ENCODE measurements around the gene COX7C. TPM values are rescaled to one million over a fixed set of nuclear protein-coding genes. Genes with fewer than 3 reads are reported as not detected.
"Not testable (repeated sequence)": the region's sequence is repeated elsewhere in the genome, so short reads cannot be mapped to it uniquely, and the experiment has no call there.

COX7C gene, protein sequence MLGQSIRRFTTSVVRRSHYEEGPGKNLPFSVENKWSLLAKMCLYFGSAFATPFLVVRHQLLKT
- 1,000 to 10,000 TPM; 1,509 to 1,557 TPM for total RNA-seq
- long read RNA-seq, transcript COX7C-201 (3 exons, 666 nt) = major isoform, 52 of 61 reads
- long read RNA-seq, transcript COX7C-205 (3 exons, 369 nt) = minor isoform, 5 of 61 reads
- long read RNA-seq, partial matches to known transcripts = 1 of 61 reads
- long read RNA-seq, other reads (novel, unspliced or antisense) = 2 of 61 reads

DNA sequence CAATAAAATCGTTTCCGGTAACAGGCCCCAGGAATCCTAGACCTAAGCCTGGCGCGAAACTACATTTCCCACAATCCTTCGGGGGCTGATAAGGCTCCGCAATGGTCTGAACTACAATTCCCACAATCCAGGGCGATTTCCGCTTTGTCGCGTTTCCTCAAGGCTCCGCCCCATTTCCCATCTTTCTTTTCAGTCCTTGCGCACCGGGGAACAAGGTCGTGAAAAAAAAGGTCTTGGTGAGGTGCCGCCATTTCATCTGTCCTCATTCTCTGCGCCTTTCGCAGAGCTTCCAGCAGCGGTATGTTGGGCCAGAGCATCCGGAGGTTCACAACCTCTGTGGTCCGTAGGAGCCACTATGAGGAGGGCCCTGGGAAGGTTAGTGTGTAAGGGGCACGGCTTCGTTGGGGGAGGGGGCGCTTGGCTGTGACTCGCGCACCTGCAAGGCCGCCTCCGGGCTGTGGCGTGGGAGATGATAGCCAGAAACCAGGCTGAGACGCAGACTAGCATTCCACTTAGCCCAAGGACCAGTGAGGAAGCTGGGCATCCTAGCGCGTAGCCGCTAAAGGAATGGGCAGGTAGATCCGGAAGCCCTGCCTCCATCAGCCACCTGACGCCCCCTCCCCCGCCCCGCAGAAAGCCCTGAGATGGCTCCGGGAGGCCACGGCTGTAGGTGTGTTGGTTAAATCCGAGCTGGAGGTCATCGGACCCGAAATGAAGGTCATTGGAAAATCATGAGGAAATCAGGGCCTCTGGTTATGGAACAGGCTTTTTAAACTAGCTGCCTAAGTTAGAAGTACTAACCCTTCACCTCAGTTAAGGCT is at the start of gene COX7C:
TSS of gene COX7C (plus strand) at position 186 of the 821 bp plus-strand sequence. CDS start at position 301, 115 bp downstream.
- intact Hi-C loops (cut with DNase I) = no loop called here
- peak; percentile 93 for DNase-seq
- peak; percentile 99 to 100 for ATAC-seq

DNA sequence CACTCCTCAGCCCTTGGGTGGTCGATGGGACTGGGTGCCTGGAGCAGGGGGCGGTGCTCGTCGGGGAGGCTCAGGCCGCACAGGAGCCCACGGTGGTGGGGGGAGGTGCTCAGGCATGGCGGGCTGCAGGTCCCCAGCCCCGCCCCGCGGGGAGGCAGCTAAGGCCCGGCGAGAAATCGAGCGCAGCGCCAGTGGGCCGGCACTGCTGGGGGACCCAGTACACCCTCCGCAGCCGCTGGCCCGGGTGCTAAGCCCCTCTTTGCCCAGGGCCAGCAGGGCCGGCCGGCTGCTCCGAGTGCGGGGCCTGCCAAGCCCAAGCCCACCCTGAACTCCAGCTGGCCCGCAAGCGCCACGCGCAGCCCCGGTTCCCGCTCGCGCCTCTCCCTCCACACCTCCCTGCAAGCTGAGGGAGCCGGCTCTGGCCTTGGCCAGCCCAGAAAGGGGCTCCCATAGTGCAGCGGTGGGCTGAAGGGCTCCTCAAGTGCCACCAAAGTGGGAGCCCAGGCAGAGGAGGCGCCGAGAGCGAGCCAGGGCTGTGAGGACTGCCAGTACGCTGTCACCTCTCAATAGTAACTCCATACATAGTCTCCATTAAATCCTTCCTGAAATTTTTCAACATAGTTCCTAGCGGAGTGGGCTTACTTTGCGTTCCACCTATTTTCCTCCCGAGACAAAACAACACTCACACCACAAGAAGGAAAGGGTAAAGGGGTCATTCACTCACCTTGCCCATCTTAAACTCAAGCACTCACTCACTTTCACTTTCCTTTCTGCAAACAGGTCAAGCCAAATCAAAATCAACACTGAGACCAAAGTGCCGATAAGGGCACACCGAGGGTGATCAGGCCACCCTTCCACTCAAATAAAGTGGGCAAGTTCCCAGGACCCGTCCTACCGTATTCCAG is 48.0 kb upstream of the COX7C start:
- intact Hi-C loops (cut with DNase I); ATAC-seq; DNase-seq: not testable (repeated sequence)

DNA sequence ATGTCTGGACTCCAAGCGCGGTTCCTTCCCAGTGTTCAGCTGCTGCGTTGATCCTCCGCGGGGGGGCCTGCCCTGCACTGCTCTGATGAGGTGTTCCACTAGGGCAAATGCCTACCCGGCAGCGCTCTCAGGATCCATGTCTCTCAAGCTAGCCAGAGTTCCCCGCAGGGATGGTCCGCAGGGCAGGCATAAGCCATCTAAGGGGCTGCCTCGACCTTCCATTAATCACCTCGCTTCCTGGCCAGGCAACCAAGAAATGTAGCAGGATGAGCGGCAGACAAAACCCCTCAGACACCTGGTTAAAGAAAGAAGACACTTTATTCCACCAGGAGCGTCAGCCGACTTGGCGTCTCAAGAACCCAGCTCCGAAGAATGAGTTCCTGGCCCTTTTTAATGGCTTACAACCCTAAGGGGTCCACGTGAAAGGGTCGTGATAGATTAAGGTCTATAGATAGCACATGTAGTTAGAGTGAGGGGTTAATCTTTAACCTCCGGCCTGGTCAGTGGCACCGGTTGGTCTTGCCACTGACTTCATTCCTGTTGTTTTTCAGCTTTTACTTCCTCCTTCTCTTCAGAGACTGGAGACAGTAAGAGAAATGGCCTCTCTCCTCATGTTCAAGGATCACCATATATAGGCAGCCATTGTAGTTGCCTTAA is 47.2 kb upstream of the COX7C start:
- intact Hi-C loops (cut with DNase I) = no loop called here
- no peak for ATAC-seq
- DNase-seq = no peak

DNA sequence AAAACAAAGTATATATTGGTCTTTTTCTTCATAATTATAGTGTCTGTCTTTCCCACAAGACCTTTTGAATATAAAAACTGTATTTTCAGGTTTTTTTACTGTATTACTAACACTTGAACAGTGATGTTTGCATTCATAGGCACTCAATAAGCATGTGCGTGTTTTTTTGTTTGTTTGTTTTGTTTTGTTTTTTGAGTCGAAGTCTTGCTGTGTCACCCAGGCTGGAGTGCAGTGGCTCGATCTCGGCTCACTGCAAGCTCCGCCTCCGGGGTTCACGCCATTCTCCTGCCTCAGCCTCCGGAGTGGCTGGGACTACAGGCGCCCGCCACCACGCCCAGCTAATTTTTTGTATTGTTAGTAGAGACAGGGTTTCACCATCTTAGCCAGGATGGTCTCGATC is 46.6 kb upstream of the COX7C start:
- DNase-seq; ATAC-seq; intact Hi-C loops (cut with DNase I): not testable (repeated sequence)

DNA sequence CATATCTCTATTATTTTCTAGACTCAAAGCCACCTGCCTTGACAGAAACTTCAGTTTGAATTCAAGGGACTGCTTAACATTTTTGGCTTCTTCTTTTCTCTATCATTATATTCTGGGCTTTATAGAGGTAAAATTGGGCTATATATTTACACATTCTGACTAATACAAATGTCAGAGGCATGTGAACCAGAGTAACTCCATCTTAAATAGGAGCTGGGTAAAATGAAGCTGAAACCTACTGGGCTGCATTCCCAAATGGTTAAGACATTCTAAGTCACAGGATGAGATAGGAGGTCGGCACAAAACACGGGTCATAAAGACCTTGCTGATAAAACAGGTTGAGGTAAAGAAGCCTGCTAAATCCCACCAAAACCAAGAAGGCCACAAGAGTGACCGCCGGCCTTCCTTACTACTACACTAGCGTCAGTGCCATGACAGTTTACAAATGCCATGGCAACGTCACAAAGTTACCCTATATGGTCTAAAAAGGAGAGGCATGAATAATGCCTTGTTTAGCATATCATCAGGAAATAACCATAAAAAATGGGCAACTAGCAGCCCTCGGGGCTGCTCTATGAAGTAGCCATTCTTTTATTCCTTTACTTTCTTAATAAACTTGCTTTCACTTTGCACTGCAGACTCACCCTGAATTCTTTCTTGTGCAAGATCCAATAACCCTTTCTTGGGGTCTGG is 44.8 kb upstream of the COX7C start:
- intact Hi-C loops (cut with DNase I) = no loop called here
- DNase-seq (no peak), ATAC-seq (no peak)

DNA sequence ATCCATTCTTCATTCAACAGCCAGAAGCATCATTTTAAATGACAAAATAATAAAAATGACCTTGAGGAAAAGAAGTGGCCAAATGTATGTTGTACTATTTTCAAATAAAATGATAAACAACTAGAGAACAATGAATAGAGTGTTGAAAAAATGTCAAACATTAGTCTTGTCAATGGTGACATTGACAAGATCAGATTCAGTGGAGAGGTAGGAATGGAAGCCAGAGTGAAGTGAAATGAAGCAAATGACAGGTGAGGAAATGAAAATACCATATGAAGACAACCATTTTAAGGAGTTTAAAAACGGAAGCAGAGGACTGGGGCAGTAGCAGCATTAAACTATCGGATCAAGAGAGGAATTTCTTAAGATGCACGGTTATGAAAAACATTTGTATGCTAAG is 38.2 kb upstream of the COX7C start:
- no peak for ATAC-seq
- no peak for DNase-seq
- intact Hi-C loops (cut with DNase I) = no loop called here

DNA sequence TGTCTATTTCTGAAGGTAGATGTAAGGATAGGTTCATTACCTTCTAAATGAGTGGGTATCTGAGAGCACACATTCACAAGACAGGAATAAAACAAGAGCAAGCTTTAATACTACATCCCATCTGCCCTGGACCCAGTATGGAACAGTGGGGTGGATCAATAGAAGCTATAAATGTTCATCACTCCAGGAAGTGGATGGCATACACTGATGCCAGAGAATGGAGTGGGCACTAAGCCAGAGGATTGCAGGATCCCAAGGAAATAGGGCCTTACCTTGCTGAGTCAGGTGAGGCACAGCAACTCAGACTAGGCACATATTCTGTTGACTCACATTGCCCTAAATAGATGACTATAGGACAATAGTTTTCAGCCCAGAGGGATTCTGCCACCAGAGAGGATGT is 21.3 kb upstream of the COX7C start:
- ATAC-seq (no peak), DNase-seq (no peak)
- intact Hi-C loops (cut with DNase I) = no loop called here

DNA sequence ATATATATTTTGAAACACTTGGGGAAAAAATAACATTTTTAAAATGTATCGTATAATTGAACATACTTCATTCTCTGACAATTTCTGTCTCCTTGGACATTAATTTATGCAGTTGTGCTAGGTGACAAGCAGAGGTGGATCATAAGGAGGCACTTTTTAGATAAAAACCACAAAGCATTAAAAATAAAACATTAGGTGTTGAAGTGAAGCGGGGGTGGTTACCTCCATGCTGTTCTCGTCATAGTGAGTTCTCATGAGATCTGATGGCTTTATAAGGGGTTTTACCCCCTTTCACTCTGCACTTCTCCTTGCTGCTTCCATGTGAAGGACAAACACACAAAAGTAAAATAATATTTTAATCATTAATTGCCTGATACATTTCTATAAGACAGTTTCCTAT is 11.9 kb upstream of the COX7C start:
- intact Hi-C loops (cut with DNase I) = no loop called here
- ATAC-seq (no peak), DNase-seq (no peak)

DNA sequence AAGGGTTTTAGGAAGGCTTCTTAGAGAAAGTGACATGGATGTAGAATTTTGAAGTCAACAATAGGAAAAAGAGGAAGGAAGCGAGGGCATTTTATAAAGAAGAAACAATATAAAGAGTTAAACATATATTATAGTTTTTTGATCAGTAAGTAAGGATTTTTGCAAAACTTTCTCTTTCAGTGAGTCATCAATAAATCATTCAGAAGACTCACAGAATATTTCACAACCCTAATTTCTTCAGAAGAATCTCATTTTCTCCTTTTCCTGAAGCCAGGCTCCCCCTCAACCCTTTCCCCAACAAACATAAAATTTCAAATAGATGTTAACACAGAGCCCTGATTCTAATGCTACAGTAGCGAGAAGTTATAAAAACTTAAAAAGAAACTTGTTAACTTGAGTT is 4.3 kb upstream of the COX7C start:
- no peak for DNase-seq
- intact Hi-C loops (cut with DNase I) = no loop called here

DNA sequence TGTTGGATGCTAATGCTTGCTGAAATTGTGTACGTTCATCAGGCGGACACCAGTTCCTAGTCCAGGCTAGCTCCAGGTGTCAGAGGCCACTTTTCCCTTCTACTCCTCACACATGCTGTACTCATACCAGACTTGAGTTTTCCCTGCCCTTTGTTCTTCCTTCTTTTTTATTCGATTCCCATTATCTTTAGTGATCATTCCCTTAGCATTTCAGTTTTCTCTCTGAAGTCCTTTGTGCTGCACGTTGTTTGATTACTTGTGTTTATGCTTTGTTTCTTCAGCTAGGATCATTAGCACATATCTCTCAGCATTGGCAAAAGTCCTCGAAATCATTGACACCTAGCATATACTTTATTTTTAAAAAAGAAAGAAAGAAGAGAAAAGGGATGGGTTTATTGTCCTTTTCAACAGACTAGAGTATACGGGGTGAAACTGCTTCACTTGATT is 409 bp upstream of the COX7C start:
- ATAC-seq (no peak), DNase-seq (no peak)
- intact Hi-C loops (cut with DNase I) = no loop called here

More for the DNA sequence above, 4.3 kb upstream of the COX7C start:
- no peak for ATAC-seq

DNA sequence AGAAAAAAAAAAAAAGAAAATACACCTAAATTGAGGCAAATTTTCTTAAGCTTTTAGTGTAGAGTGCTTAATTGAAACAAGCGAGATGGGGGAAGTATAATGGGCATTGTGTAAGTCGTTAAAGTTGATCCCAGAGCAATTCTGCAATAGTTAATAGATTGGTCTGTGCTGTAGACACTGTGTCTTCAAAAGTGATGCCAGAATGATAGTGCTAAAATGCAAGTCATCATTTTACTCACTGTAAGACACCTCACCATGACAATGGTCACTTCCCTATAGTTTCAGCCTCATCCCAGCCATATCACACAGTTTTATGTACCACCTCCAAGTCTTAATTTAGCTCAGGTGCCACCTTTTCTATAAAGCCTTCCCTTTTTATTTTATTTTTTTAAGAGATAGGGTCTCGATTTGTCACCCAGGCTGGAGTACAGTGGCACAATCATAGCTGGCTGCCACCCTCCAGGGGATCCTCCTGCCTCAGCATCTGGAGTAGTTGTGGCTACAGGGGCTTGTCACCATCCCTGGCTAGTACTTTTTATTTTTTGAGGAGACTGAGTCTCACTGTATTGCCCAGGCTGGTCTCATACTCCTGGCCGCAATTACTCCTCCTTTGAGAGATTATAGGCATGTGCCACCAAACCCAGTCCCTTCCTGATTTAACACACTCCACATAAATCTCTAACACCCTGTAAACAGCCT is 6.2 kb downstream of the COX7C start:
- intact Hi-C loops (cut with DNase I) = no loop called here
- ATAC-seq (no peak), DNase-seq (no peak)

DNA sequence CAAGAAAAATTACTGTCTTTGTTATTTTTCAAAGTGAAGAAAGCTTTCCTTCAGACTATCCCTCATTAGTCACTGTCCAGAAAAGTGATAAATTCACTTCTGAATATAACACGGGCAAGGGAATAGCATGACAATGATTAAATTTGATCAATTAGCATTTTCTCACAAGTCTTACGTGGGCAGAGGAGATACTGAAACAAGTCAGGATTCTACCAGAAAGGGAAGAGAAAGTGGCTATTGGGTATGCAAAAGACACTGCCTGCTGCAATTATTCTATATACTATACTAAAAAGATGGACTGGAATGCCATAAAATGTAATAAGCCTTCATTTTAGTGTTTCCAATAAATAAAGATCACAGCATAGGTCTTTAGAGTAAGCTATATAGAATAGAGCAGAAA is 7.4 kb downstream of the COX7C start:
- DNase-seq (no peak), ATAC-seq (no peak)
- intact Hi-C loops (cut with DNase I) = no loop called here

DNA sequence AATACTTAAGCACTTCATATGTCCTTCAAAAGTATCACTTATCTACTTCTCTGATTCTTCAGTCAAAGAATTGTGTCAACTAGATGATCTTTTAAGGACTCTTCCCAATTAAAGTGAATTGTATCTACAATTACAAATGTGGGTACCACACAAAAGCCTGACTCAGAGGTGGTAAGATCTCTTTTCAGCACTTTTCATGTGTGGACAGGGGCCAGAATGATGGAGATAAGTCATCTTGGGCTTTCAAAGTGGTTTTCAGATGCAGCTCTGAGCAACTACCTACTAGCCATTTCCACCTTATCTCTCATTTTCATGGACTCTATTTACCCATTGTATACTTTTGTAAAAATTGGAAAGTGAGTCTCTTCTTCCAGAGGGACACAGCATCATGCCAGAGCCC is 8.4 kb downstream of the COX7C start:
- no peak for DNase-seq
- intact Hi-C loops (cut with DNase I) = no loop called here
- ATAC-seq = no peak

DNA sequence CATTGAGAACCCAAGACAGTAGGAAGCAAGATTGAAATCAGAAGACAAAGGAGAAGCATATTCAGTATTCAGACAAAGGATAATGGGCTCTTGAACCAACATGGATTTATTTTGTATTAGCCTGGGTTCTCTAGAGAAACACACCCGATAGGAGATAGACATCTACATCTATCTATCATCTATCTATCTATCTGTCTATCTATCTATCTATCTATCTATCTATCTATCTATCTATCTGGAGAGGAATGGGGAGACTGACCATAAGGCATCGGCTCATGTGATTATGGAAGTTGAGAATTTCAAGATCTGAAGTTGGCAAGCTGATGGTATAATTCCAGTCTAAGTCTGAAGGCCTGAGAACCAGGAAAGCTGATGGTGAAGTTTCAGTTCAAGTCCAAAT is 13.4 kb downstream of the COX7C start:
- DNase-seq (no peak), ATAC-seq (no peak)
- intact Hi-C loops (cut with DNase I) = no loop called here

DNA sequence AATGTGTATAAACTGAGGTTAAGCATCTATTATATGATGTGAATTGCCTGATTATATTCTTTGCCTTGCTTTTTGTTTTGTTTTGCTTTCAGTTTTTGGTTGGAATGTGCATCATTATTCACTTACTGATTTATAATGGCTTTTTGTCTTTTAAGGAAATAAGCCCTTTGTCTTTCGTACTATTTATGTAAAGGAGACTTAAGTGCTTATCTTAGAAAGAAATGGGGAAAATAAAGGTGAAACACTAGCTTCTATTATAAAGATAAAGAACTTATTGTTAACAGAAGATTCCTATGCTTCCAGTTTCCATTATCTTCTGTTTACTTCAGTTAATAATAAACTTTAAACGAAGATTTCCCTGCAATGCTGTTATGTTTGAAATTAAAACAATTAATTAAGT is 23.3 kb downstream of the COX7C start:
- DNase-seq (no peak), ATAC-seq (no peak)
- intact Hi-C loops (cut with DNase I) = no loop called here

DNA sequence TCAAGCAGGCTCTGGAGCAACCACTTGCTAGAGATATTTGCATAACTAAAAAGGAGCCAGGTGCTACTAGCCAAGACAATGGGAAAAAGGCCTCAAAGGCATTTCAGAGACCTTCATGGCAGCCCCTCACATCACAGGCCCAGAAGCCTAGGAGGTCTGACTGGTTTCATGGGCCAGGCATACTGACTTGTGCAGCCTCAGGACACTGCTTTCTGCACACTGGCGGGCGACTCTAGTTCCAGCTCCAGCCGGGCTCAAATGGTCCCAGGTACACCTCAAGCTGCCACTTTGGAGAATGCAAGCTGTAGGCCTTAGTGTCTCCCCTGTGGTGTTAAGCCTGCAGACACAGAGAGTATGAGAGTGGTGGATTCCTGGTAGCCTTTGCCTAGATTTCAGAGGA is 27.1 kb downstream of the COX7C start:
- ATAC-seq (no peak), DNase-seq (no peak)
- intact Hi-C loops (cut with DNase I) = no loop called here

DNA sequence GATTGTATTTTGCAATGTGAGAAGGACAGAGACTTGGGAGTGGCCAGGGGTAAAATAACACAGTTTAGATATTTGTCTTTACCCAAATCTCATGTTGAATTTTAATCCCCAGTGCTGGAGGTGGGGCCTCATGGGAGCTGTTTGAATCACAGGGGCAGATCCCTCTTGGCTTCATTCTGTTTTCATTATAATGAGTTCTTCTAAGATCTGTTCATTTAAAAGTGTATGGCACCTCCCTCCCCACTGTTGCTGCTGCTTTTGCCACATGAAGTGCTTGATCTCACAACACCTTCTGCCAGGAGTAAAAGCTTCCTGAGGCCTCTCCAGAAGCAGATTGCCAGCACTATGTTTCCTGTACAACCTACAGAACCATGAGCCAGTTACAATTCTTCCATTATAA is 28.1 kb downstream of the COX7C start:
- ATAC-seq = no peak
- DNase-seq = no peak
- intact Hi-C loops (cut with DNase I) = no loop called here

DNA sequence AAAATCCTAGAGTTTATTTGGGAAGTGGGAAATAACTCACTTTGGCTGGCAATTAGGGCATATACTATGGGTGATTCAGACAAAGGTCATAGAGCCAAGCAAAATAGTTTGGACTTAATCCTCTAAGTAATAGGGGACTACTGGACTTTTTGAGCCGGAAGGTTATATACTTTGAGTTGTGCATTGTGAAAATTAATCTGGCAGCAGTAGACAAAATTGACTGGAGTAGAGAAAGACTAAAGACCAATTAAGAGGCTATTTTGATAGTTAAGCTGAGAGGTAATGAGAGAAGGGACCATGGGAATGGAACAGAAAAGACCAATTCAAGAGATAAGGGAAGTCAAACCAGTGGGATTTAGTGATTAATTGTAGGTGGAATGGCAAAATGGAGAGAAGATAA is 28.9 kb downstream of the COX7C start:
- intact Hi-C loops (cut with DNase I) = no loop called here
- DNase-seq = no peak
- no peak for ATAC-seq
